Measurements from ENCODE around the gene WDR37. TPM values are rescaled to one million over a fixed set of nuclear protein-coding genes. Genes with fewer than 3 reads are reported as not detected.
"Not testable (repeated sequence)": the region's sequence is repeated elsewhere in the genome, so short reads cannot be mapped to it uniquely, and the experiment has no call there.

Gene WDR37
- total RNA-seq, 1 donor from 2014 or later = 20.5 TPM

DNA sequence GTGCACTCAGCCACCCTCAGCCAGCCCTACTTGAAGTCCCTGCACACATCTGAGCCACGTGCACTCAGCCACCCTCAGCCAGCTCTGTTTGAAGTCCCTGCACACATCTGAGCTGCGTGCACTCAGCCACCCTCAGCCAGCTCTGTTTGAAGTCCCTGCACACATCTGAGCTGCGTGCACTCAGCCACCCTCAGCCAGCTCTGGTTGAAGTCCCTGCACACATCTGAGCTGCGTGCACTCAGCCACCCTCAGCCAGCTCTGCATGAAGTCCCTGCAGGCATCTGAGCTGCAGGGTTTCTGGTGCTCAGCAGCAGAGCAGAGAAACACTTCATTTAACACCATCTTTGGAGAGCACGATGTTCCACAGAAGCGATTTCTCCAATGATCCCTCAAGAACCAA lies 62.1 kb downstream of the WDR37 start:
- ATAC-seq; DNase-seq (ENCODE audit: low spot score); intact Hi-C loops (cut with DNase I): not testable (repeated sequence)

DNA sequence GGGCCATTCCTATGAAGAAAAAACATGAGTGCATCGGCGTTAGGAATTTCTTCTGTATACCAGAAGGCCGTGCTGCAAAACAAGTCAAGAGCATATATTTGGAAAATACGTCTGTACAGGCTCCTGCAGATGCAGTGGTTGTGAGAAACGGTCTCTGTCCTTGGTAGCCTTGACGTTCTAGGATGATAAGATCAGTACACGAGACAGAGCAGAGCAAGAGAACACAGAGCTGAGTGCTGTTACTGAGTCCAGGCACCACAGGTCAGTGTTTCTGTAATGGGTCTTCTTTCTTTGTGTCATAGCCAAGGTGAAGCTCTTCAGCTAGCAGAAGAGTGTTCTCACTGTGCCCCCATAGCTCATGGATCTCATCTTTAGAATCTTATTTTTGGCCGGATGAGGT lies 62.8 kb downstream of the WDR37 start:
- intact Hi-C loops (cut with DNase I) = no loop called here
- no peak for ATAC-seq

DNA sequence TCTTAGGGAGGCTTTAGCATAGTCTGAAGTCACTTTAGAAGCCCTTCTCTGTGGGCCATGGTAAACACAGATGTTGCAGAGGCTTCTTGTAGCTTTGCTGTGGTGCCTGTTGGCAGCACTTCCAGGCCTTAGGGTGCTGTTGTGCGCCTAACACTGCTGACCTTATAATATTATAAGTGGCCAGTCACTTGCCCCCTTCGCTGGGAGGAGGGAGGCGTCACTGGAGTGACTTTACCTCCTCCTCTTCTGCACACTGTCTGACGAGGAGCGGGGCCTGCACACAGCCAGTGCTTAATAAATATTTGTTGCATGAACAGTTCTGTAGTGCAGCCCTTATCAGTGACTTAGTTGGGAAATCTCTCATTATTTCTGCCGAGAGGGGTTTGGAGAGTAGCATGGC lies 63.3 kb downstream of the WDR37 start:
- intact Hi-C loops (cut with DNase I) = no loop called here
- ATAC-seq (no peak), DNase-seq (ENCODE audit: low spot score) (no peak)

More for the DNA sequence above, 62.8 kb downstream of the WDR37 start:
- no peak for DNase-seq (ENCODE audit: low spot score)

DNA sequence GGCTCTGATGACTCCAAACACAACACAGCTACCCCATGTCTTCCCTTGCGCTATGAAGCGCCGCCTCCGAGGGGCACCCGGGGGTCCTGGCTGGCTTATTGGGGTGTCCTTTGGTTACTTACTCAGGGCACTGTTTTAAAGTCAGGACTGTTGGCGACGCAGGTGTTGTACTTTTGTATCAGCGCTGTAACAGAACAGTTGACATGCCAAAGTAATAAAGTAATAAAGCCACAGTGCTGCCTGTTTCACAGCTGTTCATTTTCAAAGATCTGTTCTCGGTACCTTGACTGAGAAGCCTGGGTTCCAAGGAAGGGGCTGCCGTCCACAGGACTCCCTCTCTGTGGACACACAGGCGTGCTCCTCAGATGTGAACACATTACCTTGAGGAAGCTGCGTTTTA lies 64.1 kb downstream of the WDR37 start:
- no peak for ATAC-seq
- intact Hi-C loops (cut with DNase I) = no loop called here
- DNase-seq (ENCODE audit: low spot score) = no peak

DNA sequence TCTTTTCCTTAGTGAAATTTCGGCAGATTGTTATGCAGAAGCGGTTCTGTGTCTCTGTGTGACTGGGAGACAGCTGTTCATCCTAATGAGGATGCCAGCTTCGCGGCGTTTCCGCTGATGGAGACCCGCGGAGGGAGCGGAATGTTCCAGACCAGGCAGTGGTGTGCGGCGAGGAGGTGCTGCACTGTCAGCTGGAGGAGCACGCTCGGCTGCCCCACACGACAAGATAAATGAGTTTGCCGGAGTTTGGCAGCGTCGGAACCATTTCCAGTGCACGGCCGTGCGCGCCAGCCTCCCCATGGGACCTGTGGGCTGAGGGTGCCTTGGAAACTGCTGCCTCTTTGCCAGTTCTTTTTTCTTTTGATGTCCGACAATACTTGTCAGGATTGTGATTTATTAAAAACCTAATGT lies 64.6 kb downstream of the WDR37 start:
- DNase-seq (ENCODE audit: low spot score) (no peak), ATAC-seq (no peak)

DNA sequence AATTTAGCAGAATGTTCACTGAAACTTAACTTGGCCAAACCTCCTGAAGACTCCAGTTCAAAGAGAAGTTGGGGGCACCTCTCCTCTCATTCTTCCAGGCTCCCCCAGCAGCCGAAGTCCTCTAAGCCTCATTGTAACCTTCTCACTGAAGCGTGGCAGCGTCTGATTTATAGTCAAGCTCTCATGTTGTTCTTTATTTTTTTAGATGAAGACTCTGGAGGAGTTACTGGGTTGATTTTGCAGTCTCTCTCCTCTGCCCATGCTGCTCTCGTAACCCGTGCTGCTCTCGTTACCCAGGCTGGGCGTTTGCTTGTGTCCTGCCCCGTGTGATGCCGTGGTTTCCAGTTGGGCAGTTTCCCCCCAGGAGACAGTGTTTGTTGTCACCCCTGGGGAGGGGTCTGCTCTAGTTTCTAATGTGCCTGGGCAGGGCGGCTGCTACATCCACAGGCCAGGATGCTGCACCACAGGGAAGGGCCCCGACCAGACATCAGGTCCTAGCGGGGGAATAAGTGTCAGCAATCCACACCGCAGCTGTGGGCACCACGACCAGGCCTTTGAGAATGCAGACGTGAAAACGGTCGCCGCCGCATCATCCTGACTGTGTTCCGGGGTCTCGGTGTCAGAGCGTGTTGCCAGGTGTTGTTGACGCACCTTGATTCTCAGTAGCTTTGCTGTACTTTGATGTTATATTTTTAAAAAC lies 65.2 kb downstream of the WDR37 start:
- DNase-seq (ENCODE audit: low spot score) = no peak
- intact Hi-C loops (cut with DNase I) = no loop called here
- ATAC-seq = no peak

More for the DNA sequence above, 64.6 kb downstream of the WDR37 start:
- intact Hi-C loops (cut with DNase I) = no loop called here

DNA sequence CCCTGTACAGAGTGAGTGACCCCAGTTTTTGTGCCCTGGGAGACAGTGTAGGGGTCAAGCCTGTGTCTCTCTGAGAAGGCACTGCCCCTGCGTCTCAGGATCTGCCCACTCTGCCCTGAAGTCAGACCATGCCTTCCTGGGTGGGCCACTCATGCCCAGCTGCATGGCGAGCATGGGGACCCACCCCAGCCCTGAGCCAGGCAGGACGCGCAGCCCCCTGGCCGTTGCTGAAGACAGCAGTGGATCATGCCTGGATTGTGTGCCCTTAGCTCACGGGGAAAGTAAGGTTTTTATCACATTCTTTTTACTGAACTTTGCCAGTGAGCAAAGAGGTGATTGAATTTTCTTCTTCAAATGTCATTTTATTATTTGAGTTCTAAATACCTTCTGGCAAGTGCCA lies 66.2 kb downstream of the WDR37 start:
- intact Hi-C loops (cut with DNase I) = no loop called here
- DNase-seq (ENCODE audit: low spot score) (no peak), ATAC-seq (no peak)

DNA sequence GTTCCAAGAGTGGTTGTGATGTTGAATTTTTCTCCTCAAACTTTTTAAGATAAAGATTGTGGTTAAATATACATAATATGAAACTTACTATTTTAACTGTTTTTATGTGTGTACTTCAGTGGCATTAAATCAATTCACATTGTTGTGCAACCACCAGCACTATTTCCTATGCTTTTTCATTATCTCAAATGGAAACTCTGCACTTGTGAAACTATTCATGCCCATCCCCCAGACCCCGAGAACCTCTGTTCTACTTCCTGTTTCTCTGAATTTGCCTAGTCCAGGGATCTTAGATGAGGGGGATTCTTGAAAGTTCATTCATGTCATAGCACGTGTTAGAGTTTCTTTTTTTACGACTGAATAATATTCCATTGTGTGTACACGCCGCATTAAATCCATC lies 67.0 kb downstream of the WDR37 start:
- DNase-seq (ENCODE audit: low spot score) (no peak), ATAC-seq (no peak)
- intact Hi-C loops (cut with DNase I) = no loop called here

DNA sequence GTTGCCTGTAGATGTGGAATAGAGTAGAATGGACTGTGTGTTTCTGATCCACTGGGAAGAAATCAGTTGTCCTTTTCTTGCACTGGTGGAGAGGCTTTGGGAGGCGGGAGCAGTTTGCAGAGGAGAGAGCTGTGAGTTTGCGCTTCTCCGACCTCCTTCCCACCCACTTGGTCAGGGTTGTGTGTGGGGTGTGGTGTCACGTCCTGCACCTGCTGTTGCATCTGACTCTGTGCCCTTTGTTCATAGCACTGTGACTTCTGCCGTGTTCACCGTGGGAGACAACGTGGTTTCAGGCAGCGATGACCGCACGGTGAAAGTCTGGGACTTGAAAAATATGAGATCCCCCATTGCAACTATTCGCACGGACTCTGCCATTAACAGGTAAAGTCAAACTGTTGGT lies 67.8 kb downstream of the WDR37 start:
- intact Hi-C loops (cut with DNase I) = no loop called here
- DNase-seq (ENCODE audit: low spot score) (no peak), ATAC-seq (no peak)

DNA sequence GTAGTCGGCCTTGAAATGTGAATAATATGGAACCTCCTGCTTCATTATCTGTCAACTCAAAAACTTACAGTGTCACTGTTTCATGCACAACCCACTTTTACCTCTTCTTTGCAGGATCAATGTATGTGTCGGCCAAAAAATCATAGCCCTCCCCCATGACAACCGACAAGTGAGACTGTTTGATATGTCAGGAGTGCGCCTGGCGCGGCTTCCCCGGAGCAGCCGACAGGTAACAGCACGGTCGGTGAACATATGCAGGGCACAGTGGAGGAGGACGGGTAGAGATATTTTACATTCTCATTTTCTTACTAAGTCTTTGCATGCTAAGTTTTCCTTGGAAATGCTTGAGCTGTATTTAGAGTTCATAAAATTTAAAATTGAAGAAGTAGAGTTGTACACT lies 68.6 kb downstream of the WDR37 start:
- intact Hi-C loops (cut with DNase I) = no loop called here
- no peak for ATAC-seq
- no peak for DNase-seq (ENCODE audit: low spot score)

DNA sequence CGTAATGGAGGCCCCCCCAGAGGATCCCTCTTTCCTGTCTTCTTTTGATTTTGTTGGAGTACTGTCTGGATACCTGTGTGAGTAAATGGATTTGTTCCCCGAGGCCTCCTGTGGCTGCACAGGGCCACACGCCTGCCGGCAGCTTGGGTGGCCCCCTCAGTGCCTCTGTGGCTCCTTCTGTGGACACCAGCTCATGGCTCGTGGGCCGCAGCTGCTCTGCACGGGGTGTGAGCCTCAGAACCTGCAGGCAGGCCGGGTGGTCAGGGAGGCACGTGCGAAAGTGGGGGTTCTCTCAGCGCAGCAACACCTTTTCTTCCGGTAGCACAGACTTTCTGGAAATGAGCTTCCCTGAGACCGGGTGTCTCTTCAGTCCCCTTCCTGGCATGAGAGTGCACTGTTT lies 70.3 kb downstream of the WDR37 start:
- ATAC-seq (no peak), DNase-seq (ENCODE audit: low spot score) (no peak)
- intact Hi-C loops (cut with DNase I) = no loop called here

DNA sequence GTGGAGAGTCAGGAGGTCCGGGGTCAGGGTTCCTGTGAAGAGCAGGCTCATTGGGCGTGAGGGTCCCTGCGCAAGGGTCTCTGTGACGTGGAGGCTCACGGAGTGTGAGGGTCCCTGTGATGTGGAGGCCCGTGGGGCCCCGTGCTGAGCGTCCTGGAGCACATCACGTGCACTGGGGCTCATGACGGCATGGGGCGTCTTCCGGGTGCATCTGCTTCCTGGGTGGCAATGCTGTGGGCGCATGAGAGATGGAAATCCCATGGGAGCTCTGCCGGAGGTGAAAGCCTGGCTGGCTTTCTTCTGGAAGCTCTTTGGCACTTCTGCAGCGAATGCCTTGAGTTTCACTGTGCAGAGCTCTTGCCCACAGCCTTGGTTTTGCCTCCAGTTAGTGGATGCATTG lies 71.4 kb downstream of the WDR37 start:
- no peak for ATAC-seq
- intact Hi-C loops (cut with DNase I) = no loop called here
- DNase-seq (ENCODE audit: low spot score) = no peak

DNA sequence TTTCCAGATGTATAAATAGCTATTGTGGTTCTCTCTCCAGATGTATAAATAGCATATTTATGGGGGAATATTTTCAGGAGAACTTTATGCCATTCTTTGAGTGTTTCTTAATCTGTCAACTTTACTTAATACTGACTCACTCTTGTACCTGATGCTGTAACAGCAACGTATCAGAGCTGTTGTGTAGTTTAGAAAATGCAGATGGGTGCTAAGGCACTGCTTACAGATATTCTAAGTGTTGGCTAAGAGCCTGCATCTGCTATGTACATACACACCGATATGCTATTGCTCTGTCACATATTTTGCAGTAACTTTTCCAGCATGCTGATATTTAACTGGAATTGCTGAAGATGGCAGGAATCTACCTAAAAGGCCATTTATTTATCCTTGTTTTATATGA lies 71.9 kb downstream of the WDR37 start:
- no peak for DNase-seq (ENCODE audit: low spot score)
- no peak for ATAC-seq
- intact Hi-C loops (cut with DNase I) = no loop called here

DNA sequence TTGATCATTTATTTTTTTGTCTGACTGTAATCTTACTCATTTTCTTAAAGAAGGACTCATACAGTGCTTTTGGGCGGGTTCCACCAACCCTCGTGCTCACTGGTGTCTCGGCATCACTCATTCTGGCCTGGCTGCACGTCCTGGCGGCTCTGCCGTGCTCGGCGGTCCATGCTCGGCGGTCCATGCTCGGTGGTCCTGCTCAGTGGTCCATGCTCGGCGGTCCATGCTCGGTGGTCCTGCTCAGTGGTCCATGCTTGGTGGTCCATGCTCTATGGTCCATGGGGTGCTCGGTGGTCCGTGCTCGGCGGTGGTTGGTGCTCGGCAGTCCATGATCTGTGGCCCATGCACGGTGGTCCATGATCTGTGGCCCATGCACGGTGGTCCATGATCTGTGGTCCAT lies 72.5 kb downstream of the WDR37 start:
- ATAC-seq = no peak
- no peak for DNase-seq (ENCODE audit: low spot score)
- intact Hi-C loops (cut with DNase I) = no loop called here

DNA sequence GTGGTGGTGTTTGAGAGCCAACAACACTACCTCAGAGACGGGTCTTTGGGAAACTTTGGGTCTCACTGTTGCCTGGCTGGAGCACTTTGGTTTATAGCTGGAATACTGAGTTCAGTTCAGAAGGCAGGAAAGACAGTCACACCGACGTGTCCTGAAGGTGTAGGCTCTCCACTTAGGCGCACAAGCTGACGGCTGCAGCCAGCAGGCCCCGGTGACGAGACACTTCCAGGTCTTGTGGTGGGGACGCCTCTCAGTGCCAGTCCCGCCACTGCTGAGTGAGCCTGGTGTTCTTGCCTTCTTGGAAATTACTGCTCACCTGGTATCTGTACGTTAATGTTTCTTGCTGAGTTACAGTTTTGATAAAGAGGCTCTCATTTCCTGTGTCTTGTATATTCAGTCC lies 74.0 kb downstream of the WDR37 start:
- ATAC-seq (no peak), DNase-seq (ENCODE audit: low spot score) (no peak)
- intact Hi-C loops (cut with DNase I) = no loop called here

DNA sequence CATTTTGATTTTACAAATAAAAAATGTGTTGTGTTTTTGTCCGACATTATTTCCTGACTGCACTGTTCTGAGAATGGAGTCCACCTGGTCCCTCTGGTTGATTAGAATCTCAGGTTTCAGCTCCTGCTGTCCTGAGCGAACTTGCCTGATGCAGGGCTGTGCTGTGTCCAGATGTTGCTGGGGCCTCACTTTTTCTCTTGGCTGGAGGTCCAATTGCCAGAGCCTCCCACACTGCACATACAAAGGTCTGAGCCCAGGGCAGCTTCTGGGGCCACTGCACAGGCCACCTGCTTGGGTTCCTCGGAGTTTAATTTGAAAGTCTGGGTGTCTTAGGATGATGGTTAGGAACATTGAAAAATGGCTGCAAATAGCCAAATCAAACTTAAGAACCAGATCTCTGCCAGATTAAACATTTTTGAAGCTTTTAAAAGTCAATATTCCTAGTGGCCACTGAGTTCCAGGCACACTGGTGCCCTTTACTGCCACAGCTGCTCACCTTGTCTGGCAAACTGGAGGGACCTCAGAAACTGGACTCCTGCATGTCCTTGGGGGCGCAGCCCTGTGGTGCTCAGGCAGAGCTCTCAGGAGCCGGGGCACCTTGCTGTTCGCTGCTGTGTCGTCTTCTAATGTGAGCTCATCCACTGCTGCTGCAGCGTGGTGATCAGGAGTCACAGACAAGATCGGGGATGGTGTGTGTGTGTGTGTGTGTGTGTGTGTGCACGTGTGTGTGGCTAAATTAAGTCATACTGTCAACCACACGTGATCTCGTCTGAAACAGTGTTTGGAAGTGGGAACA lies 75.0 kb downstream of the WDR37 start:
- intact Hi-C loops (cut with DNase I) = no loop called here
- ATAC-seq (no peak), DNase-seq (ENCODE audit: low spot score) (no peak)

DNA sequence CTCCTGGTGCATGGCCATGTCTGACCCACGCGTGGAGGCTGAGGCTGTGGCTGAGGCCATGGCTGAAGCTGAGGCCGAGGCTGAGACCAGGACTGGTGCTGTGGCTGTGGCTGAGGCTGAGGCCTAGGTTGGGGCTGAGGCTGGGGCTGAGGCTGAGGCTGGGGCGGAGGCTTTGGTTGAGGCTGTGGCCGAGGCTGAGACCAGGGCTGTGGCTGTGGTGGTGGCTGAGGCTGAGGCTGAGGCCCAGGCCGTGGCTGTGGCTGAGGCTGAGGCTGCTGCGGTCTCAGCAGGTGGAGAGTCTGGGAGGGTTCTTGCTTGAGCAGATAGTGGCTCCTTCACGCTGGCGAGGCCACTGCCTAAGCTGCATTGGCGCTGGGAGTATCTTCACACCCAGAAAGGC lies 76.4 kb downstream of the WDR37 start:
- DNase-seq (ENCODE audit: low spot score) = no peak
- intact Hi-C loops (cut with DNase I) = no loop called here
- ATAC-seq = no peak

DNA sequence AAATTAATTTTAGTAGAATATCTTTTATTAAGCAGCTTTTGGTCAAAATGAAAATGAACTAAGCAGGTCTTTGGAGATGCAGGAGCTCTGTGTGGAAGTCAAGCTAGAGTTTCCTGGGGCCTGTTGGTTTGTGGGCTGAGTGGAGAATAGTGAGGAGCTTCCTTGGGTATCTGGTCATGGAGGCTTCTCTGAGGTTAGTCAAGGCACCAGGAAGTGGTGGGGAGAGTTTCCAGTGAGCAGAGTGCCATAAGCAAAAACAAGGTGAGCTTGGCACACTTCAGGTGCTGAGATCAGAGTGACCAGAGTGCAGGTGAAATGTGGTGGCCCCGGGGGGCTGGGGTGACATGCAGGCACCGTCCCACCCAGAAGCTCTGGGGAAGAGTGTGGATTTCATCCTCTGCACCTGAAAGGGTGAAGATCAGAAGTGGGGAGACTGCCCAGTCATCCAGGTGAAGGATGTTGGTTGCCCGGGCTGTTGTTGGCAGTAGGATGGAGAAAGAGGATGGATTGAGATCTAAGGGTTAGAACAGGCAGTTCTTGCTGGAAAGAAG lies 77.4 kb downstream of the WDR37 start:
- DNase-seq (ENCODE audit: low spot score) (no peak), ATAC-seq (no peak)
- intact Hi-C loops (cut with DNase I) = no loop called here

DNA sequence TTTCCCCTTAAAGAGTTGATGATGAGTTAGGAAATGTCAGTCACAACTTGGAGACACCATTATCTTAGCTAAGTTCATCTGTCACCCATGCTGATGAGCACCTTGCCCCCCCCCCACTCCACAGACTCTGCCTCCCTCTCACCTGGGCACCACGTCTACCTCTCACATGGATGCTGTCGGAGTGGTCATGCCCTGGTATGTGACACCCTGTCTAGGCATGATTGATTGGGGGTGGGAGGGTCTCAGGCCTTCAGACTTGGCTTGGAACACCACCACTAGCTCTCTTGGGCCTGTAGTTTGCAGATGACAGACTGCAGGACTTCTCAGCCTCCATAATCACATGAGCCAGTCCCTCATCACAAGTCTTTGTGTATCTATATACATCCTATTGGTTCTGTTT lies 78.0 kb downstream of the WDR37 start:
- DNase-seq (ENCODE audit: low spot score) (no peak), ATAC-seq (no peak)
- intact Hi-C loops (cut with DNase I) = no loop called here

DNA sequence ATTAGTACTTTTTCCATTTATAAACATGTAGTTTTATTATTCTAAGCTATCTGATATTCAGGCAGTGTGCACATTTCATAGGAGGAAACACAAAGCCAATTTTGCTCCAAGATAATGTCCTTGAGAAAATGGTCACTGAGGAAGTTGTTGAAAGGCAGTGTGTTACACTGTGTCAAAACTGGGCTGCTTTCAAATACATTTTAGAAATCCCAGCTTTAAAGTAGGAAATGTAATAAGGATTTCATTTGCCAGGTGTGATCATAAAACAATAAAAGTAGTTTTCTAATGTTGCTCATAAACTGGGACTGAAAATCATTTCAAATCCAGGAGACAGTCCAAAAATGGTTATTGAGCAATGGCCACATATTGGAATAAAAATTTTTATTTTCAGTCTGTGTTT lies 80.1 kb downstream of the WDR37 start:
- intact Hi-C loops (cut with DNase I) = no loop called here
- no peak for ATAC-seq
- no peak for DNase-seq (ENCODE audit: low spot score)
